ENCODE data around the gene HCRTR1. TPM values are rescaled to one million over a fixed set of nuclear protein-coding genes. Genes with fewer than 3 reads are reported as not detected.

Gene HCRTR1
- polyA plus RNA-seq, 1 donor from 2014 or later = 0.37 TPM

Other genes starting within 250 kb of the HCRTR1 start
- 5.8 and 7.1 TPM in 2 replicates for gene FABP3, start 244.6 kb upstream of the HCRTR1 start, polyA plus RNA-seq
- 8.6 and 16.4 TPM in 2 replicates for gene SERINC2, start 204.5 kb upstream of the HCRTR1 start, polyA plus RNA-seq
- 1.0 TPM in 1 of 2 replicates, not detected in the other for gene TINAGL1, start 41.2 kb upstream of the HCRTR1 start, polyA plus RNA-seq
- gene PEF1, start 27.2 kb downstream of the HCRTR1 start, polyA plus RNA-seq = 48.2 and 51.1 TPM in 2 replicates
- gene COL16A1, start 86.3 kb downstream of the HCRTR1 start, polyA plus RNA-seq = 3.4 and 4.4 TPM in 2 replicates
- gene ADGRB2, start 146.7 kb downstream of the HCRTR1 start, polyA plus RNA-seq = 45.0 and 51.8 TPM in 2 replicates
- not detected in 2 replicates for gene SPOCD1, start 198.3 kb downstream of the HCRTR1 start, polyA plus RNA-seq